Fibroblast of lung (primary cell): Measurements from ENCODE around the gene PDLIM4.

ENCODE experiments used
- EZH2 ChIP-seq: IDR thresholded peaks from 2 replicates; pipeline ENCODE4 v1.5.1; 2012; ENCODE audit warnings: low read length, control low read depth, mild to moderate bottlenecking; ENCODE audit errors: missing control alignments
- TF ChIP-seq, protein P1 (sequence below), 2 donors: IDR thresholded peaks in 1 of 2; conservative IDR thresholded peaks in 1 of 2; 1 replicate in 1 of 2; 2 replicates in 1 of 2; pipeline ENCODE4 v1.5.1; 2011 to 2012; ENCODE audit warnings: low read length in 2 of 2, control low read depth in 1 of 2, inconsistent platforms in 1 of 2, low read depth in 1 of 2, mild to moderate bottlenecking in 1 of 2

GRCh38 chr5:132213666-132214065, 43.8 kb upstream of the PDLIM4 start:
- TF ChIP-seq, protein P1, sequence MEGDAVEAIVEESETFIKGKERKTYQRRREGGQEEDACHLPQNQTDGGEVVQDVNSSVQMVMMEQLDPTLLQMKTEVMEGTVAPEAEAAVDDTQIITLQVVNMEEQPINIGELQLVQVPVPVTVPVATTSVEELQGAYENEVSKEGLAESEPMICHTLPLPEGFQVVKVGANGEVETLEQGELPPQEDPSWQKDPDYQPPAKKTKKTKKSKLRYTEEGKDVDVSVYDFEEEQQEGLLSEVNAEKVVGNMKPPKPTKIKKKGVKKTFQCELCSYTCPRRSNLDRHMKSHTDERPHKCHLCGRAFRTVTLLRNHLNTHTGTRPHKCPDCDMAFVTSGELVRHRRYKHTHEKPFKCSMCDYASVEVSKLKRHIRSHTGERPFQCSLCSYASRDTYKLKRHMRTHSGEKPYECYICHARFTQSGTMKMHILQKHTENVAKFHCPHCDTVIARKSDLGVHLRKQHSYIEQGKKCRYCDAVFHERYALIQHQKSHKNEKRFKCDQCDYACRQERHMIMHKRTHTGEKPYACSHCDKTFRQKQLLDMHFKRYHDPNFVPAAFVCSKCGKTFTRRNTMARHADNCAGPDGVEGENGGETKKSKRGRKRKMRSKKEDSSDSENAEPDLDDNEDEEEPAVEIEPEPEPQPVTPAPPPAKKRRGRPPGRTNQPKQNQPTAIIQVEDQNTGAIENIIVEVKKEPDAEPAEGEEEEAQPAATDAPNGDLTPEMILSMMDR (conservative IDR thresholded peaks at IDR 0.05 in 1 of 2, IDR thresholded peaks at IDR 0.05 in 1 of 2; ENCODE audit: low read depth in 1 of 2, low read length in 2 of 2) = no peak
- TF ChIP-seq EZH2 = no peak
